GM21529 (cell line): ENCODE measurements around the gene KCNK3.
"Not testable (repeated sequence)": the region's sequence is repeated elsewhere in the genome, so short reads cannot be mapped to it uniquely, and the experiment has no call there.

Experiments used
- ATAC-seq: cut with Tn5 transposase; IDR thresholded peaks from one replicate; pipeline ENCODE4 v1.9.1; 2021; ENCODE audit not compliant: unreplicated experiment

Gene KCNK3

GRCh38 chr2:26665296-26665695 lies 27.2 kb upstream of the KCNK3 start:
- not testable (repeated sequence) for ATAC-seq

- ATAC-seq: no peak
Measured at GRCh38 chr2:26666671-26667070, 25.9 kb upstream of the KCNK3 start.

DNA sequence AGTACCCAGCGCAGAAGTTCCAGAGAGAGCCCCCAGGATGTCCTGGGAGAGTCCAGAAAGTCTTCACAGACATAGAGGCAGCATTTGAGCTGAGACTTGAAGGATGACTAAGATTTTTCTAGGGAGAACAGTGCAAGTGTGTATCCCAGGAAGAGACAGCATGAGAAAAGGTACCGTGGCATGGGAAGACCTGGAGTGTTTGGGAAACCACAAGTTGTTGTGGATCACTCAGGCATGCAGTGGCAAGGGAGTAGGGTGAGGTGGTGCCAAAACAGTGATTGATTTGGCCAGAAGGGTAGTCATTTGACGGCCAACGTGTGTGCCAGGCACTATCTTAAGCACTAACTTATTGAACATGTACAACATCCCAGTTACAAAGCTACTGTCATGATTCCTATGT lies 24.5 kb upstream of the KCNK3 start:
- ATAC-seq: no peak

DNA sequence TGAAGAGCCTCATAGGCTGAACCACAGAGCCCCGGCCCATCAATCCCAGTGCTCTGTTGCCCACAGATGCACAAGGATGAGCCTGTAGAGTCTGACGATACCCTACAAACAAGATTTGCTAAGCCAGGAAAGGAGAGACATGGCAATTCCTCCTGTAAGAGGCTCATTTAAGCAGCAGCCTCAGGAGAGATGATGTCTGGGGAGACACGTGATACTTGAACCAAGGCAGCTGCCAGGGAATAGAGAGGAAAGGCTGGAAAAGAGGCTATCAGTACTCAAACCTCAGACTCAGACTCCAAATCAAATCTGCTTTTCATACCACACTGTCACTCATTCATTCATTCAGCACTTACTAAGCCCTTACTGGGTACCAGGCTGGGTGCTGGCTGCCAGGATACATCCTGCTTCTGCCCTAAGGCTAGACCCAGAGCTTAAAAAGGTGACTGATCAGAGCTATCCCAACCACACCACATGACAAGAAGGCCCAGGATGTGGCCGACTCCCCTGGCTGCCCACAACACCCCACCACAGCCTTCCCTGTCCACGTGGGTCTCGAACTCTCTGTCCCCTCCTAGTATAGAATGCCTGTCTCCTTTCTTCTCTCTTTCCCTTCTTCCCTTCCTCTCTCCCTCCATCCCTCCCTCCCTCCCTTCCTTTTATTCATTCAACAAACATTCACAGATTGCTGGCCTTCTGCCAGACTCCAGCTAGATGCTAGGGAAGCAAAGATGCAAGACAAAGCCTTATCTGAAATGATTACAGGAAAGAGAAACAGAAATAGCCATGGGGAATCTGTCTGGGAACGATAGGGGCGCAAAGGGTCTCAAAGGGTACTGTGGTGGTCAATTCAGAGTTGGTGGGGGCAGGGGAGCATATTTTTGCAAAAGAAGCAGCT lies 23.4 kb upstream of the KCNK3 start:
- no peak for ATAC-seq

DNA sequence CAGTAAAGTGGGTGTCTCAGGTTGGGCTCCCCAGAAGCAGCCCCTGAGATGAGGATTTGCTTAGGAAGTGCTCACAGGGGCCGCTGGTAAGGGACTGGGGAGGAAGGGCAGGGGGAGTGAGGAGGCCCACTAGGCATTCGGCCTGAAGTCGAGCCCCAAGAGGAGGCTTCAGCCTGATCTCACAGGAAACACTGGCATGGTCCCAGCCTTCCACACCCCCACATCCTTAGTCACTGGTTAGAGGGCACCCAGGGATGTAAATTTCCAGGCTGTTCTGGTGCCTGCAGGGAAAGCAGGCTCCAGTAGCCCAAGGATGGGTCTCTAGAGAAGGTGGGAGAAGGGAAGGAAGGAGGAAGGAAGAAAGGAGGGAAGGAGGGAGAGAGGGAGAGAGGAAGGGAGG lies 22.4 kb upstream of the KCNK3 start:
- ATAC-seq: no peak

GRCh38 chr2:26670931-26671460 lies 21.5 kb upstream of the KCNK3 start:
- no peak for ATAC-seq

DNA sequence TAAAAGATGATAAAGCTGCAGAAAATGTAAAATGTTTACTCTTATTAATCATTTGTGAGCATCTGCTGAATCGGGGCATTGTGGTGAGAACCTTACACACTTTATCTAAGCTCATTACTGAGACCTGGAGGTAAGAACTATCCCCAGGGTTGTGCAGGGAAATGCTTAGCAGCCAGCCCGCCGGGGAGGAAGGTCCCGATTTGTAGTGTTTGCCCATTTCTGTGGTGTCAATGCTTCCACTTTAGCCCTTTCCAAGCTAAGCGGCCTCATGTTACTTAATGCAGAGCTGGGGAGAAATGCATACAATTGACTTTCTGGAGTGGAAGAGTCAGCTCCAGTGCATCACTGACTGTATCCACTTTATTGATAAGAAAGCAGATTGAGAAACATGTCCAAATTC lies 20.8 kb upstream of the KCNK3 start:
- no peak for ATAC-seq

GRCh38 chr2:26672112-26672817 lies 20.3 kb upstream of the KCNK3 start:
- no peak for ATAC-seq

DNA sequence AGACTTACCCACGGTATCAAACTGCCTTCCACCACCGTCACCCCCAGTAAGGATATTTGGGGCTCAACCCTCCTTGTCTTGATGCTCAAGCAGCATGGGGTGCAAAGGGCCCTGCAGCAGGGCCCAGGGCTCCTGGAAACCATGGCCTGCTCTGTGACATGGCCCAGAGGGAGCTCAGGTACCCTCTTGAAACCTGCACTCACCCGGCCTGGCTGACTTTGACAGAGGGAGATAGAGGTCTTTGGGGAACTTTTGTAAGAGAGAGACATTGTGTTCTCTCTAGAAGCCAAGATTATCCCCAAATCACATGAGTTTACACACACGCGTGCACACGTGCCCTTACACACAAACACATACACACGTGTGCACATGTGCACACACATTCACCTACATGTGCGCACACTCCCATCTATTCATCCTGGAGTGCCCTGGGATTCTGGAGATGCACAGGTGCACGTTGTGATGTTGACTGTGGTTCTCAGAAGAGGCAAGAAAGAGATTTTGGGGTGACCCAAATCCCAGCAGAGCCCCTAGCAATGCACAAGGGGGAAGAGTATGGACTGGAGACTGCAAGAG lies 19.6 kb upstream of the KCNK3 start:
- ATAC-seq: no peak

DNA sequence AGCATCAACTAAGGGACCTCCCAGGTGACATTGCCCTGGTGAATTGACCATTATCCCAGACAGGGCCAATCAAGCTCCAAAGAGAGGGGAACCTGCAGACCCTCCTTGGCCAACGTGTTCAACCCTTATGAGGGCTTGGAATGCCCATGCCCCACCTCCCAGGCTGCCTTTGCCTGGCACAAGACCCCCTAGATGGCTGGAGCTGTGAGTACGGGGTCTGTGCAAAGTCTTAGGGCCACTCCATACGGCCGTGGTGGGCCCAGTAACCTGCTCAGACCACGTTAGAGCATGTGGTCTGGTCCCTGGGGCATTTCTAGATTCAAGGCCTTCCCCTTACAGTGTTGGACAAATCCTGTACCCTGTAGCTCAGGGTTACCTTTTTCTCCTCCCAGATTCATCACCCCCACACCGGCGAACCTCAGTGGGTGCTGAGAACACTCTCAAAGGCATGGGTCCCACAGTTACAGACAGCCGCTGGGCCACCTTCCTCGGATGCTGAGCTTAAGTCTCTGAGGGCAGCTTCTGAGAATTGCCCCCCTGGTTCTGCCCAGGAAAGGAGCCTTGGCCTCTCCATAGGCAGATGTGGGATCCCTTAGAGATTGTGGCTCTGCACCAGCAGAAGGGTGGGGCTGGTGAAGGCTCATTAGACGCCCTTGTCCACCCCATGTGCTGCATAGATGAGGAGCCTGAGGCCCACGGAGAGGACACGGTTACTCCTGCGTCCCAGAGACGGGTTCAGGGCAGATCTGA lies 18.3 kb upstream of the KCNK3 start:
- no peak for ATAC-seq

DNA sequence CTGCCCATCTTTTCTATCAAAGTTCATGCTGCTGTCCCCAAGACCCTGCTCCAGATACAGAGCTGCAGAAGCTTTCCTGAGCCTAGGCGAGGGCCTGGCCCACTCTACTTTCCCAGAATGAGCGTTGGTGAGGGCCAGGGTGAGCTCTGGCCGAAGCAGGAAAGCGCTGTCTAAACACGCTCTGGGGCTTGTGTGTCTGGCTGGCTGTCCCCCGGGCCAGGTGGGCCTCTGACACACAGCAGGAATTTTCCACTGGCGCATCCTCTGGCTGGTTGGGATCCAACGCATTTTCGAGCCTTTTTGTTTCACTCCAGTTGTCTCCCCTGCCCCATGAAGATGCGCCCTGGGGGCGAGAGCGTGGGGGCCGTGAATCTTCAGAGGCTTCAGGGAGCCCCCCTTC lies 17.8 kb upstream of the KCNK3 start:
- ATAC-seq: no peak

DNA sequence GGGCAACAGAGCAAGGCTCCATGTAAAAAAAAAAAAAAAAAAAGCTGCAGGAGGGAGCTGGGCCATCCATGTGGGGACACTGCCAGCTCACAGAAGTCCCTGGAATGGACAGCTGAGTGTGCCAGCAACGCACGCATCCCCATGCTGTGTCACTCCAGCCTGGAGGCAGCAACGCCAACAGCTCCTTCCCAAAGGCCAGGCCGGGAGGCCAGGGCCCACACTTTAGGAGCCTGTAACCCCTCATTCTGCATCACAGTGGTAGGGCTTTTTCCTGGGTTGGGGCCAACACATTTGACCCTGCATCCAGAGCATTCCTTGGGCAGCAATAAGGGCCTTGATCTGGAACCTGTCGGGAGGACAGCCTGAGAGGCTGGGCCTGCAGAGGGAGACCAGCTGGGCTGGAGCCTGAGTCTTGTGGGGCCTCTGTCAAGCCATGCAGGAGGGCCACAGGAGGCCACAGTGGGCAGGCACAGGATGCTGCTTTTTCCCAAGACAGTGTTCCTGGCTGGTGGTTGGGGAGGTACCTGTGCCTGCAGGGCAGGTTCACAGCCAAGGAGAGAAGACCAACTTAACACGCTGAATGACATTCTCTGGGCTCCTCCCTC lies 16.8 kb upstream of the KCNK3 start:
- ATAC-seq: no peak

DNA sequence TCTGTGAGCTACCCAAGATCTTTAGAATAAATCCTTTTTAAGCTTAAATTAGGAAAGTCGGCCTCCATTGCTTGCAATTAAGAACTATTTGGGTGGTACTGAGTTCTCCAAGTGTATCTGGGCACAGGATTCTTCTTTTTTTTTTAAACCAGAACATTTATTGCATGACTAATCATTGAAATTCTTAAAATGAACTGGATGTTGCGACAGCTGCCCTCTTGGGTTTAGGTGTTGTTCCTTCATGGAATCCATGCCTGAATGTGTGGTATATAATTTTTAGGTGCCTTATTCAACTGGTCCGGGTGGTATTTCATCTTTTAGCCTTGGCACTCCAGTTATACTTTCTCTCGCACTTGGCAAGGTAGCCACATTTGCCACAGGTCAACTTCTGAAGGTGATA lies 14.5 kb upstream of the KCNK3 start:
- no peak for ATAC-seq

DNA sequence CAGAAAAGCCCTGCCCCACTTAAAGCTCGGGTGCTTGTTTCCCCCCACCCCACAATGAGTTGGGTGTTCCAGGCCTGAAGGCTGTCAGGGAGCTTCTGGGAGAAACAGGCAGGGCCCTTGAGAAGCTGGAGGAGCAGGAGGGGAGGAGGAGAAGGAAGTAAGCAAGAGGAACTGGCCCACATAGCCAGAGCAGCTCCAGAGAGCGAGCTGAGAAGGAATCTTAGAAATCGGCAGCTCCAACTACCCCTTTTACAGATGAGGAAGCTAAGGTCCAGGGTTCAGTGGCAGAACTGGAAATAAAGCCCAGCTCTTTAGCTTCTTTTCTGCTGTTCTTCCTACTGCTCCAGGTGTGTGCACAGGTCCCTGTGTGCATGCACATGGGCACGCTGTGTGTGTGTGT lies 12.7 kb upstream of the KCNK3 start:
- no peak for ATAC-seq

- ATAC-seq: no peak
Measured at GRCh38 chr2:26681656-26682055, 10.9 kb upstream of the KCNK3 start.

DNA sequence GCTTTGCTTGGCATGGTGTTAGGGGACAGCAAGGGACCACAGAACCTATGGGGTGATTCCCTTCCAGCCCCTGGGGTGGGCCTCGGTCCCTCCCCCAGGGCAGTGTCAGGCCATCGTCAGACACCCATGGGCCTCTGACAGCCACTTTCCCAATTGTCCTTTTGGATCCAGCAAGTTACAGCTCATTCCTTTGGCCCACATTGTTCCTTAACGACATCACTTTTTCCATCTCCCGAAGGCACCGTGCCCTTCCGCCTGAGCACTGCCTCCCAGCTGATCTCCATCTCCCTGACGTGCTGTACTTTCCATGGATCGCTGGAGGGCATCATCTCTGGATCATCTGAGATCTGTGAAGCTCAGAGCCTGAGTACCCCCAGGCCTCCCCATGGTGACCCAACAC lies 10.4 kb upstream of the KCNK3 start:
- ATAC-seq: no peak

GRCh38 chr2:26683583-26683982 lies 8.9 kb upstream of the KCNK3 start:
- ATAC-seq: no peak

DNA sequence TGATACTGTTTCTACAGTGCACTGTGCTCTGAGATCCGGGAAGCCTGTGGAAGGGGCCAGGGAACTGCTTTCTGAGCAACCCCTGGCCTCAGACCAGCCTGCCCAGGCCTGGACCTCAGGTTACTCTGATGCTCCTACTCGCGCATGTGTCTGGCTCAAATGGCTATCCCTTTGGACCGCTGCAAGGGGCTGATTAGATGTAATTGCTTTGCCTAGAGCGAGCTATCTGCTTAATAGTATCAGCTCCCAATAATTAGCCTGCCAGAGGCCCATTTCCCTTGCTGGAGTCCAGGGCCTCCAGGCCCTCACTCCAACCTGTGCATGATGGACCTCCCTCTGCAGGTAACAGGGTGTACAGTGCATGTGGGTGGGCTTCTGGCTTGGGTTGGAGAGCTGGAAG lies 7.2 kb upstream of the KCNK3 start:
- ATAC-seq: no peak

GRCh38 chr2:26685989-26686839 lies 6.3 kb upstream of the KCNK3 start:
- ATAC-seq: no peak

DNA sequence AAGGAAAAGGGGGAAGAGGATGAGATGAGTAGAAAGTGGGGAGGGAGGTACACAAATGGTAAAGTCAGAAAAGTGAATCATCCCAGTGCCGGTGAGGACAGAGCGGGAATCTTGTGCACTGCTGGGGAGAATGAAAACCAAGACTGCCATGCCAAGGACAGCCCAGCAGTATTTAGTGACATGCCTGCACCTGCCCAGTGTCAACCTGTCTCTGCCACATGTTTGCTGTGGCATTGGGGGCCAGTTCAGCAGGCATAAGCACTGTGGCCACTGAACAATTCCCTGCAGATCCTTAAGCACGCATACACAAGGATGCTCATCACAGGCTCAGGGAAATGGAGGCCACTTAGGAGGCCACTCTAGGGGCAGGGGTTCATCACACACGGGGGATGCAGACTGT lies 5.2 kb upstream of the KCNK3 start:
- no peak for ATAC-seq
